Measurements from ENCODE around the gene KCNIP1.

DNA sequence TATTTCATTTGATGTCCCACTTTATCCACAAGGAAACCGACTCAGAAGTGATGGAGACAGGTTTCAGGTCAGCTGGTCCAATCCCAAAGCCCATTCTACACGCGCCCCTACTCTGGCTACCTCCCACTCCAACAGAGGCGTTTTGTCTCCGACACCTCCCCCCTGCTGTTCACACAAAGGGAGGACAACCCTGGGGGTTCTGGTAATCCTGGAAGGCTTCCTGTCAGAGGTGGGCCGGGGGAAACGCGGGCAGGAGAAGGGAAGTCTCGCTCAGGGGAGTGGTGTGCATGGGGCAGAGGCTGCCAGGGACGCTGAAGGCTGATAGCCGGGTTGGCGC, 240.0 kb downstream of the KCNIP1 start:
- TF ChIP-seq, protein P1, sequence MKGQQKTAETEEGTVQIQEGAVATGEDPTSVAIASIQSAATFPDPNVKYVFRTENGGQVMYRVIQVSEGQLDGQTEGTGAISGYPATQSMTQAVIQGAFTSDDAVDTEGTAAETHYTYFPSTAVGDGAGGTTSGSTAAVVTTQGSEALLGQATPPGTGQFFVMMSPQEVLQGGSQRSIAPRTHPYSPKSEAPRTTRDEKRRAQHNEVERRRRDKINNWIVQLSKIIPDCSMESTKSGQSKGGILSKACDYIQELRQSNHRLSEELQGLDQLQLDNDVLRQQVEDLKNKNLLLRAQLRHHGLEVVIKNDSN (IDR thresholded peaks at IDR 0.05; ENCODE audit: borderline replicate concordance, low read depth), result no peak
- TF ChIP-seq GABPA (IDR thresholded peaks at IDR 0.05; ENCODE audit: low read depth) (no peak), EP300 (IDR thresholded peaks at IDR 0.05; ENCODE audit: borderline replicate concordance in 1 of 2, low read depth in 1 of 2, low read length in 1 of 2) (no peak), JUND (IDR thresholded peaks at IDR 0.05) (no peak), RFX5 (IDR thresholded peaks at IDR 0.05; ENCODE audit: low read length) (no peak), POLR2AphosphoS5 (IDR thresholded peaks at IDR 0.05; ENCODE audit: low read depth, low read length) (no peak), SMC3 (IDR thresholded peaks at IDR 0.05; ENCODE audit: low read depth, low read length) (no peak), NRF1 (IDR thresholded peaks at IDR 0.05; ENCODE audit: low read depth, low read length) (no peak)
- TF ChIP-seq, protein P2, sequence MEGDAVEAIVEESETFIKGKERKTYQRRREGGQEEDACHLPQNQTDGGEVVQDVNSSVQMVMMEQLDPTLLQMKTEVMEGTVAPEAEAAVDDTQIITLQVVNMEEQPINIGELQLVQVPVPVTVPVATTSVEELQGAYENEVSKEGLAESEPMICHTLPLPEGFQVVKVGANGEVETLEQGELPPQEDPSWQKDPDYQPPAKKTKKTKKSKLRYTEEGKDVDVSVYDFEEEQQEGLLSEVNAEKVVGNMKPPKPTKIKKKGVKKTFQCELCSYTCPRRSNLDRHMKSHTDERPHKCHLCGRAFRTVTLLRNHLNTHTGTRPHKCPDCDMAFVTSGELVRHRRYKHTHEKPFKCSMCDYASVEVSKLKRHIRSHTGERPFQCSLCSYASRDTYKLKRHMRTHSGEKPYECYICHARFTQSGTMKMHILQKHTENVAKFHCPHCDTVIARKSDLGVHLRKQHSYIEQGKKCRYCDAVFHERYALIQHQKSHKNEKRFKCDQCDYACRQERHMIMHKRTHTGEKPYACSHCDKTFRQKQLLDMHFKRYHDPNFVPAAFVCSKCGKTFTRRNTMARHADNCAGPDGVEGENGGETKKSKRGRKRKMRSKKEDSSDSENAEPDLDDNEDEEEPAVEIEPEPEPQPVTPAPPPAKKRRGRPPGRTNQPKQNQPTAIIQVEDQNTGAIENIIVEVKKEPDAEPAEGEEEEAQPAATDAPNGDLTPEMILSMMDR (IDR thresholded peaks at IDR 0.05), result no peak
- TF ChIP-seq, protein P3, sequence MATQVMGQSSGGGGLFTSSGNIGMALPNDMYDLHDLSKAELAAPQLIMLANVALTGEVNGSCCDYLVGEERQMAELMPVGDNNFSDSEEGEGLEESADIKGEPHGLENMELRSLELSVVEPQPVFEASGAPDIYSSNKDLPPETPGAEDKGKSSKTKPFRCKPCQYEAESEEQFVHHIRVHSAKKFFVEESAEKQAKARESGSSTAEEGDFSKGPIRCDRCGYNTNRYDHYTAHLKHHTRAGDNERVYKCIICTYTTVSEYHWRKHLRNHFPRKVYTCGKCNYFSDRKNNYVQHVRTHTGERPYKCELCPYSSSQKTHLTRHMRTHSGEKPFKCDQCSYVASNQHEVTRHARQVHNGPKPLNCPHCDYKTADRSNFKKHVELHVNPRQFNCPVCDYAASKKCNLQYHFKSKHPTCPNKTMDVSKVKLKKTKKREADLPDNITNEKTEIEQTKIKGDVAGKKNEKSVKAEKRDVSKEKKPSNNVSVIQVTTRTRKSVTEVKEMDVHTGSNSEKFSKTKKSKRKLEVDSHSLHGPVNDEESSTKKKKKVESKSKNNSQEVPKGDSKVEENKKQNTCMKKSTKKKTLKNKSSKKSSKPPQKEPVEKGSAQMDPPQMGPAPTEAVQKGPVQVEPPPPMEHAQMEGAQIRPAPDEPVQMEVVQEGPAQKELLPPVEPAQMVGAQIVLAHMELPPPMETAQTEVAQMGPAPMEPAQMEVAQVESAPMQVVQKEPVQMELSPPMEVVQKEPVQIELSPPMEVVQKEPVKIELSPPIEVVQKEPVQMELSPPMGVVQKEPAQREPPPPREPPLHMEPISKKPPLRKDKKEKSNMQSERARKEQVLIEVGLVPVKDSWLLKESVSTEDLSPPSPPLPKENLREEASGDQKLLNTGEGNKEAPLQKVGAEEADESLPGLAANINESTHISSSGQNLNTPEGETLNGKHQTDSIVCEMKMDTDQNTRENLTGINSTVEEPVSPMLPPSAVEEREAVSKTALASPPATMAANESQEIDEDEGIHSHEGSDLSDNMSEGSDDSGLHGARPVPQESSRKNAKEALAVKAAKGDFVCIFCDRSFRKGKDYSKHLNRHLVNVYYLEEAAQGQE (IDR thresholded peaks at IDR 0.05; ENCODE audit: low read depth, low read length), result no peak
- TF ChIP-seq, protein P4, sequence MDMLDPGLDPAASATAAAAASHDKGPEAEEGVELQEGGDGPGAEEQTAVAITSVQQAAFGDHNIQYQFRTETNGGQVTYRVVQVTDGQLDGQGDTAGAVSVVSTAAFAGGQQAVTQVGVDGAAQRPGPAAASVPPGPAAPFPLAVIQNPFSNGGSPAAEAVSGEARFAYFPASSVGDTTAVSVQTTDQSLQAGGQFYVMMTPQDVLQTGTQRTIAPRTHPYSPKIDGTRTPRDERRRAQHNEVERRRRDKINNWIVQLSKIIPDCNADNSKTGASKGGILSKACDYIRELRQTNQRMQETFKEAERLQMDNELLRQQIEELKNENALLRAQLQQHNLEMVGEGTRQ (IDR thresholded peaks at IDR 0.05; ENCODE audit: borderline replicate concordance, low read depth, low read length), result no peak

Measured in SK-N-SH (cell line).